HG03196 (cell line): Measurements from ENCODE around the gene PRM1.
A peak's percentile ranks its signal among the peaks of the same experiment; 100 is the strongest.

Source experiments
- ATAC-seq: cut with Tn5 transposase; IDR thresholded peaks from one replicate; pipeline ENCODE4 v1.9.1; 2021; ENCODE audit not compliant: unreplicated experiment

Gene PRM1

DNA sequence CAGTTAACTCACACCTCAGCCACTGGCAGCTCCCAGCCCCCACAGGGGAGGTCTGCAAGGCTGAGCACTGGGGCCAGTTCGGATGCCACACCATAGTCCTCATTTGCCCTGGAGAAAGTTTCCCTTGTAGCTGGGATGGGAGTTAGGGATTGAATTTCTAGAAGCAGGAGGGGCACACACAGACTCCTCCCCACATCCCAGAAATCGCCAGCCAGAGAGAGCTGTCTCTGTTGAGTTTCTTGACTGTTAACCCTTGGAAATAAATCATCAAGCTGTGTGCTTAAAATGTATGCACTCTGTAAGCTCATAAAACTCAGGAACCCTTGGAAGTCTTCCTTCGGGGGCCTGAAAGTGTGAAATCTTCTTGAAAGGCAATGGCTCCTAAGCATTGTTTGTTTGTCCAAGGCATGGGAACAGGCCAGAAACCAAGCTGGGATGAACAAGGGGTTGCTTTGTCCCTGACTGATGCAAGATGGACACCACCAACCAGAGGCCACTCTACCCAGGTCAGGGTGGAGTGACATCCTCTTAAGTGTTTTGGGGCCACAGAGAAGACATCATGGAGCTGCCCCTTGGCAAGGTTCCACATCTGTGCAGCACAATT lies 7.3 kb downstream of the PRM1 start:
- no peak for ATAC-seq

DNA sequence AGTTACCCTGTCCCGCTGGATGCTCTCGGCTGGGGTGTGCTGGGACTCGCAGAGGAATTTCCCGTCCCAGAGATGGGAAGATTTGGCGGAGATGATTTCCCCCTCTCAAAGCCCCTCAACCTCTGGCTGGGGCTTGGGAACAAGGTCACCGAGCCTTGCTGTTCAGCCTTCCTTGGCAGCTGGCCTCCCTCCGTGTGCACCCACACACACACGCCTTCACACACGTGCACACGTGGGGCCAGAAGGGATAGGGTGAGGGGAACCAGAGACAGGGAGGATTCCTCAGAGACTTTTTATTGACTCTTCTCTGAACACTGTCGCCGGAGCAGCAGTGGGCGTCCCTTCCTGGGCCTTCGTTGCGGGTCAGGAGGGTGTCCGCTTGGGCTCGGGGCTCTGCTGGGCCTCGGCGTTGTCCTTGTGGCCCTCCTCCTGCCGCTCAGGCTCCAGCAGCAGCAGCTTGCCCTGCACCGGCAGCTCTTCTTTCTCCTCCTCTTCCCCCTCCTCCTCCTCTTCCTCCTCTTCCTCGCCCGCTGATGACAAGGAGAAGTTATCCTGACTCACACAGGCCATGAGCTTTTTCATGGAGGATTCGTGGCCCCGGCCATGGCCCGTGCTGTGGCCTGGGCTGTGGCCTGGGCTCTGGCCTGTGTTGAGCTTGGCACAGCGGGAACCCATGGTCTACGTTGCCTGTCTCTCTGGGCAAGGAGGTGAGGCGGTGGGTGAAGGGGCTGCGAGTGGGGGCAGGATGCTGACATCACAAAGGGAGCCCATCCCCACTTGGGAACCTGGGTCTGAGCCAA lies 8.0 kb downstream of the PRM1 start, which contains the start of gene PRM3:
Gene PRM3, minus strand, starts transcription at position 709 of the 800 bp plus-strand sequence. Its CDS starts 34 bp downstream, at position 675.
- ATAC-seq = no peak

GRCh38 chr16:11272484-11272883 lies 8.6 kb downstream of the PRM1 start:
- no peak for ATAC-seq

DNA sequence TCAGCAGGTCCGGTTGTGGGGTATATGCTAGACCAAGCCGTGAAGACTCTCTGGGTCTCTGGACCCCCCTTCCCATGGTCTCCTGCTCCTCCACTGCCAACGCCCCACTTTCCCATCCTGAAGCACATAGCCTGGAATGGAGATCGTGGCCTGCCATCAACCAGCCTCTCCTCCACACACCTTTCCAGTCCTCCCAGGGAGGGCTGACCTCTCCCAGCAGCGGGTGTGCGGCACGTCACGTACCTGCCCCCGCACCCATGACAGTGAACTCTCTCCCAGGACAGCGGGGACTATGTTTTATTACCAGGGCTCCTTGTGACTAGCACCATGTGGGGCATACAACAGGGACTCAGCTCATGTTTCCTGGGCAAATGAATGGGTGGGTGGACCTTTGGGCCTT lies 9.5 kb downstream of the PRM1 start:
- no peak for ATAC-seq

GRCh38 chr16:11270602-11271162 lies 10.4 kb downstream of the PRM1 start:
- no peak for ATAC-seq

GRCh38 chr16:11268921-11269375 lies 12.2 kb downstream of the PRM1 start, which contains the start of gene TNP2:
TNP2 (minus strand) TSS chr16:11269325; CDS start chr16:11269262, 63 bp downstream.
- ATAC-seq = no peak

DNA sequence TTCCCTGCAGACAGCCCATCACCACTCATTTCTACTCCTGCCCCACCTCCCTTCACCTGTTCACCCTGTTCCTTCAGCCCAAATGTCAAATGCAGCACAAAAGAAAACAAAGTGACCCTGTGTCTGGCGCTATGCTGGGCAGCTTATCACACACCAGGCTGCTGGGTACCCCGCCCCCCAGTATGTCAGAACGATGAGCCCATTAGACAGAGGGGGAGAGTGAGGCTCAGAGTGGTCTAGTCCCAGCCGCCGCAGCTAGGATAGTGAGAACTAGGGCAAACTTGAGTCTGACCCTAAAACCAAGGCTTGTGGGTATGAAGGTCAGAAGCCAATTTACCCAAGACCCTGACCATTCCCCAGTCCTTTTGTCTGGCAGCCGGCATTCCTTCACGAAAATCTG lies 16.0 kb downstream of the PRM1 start:
- ATAC-seq = no peak

DNA sequence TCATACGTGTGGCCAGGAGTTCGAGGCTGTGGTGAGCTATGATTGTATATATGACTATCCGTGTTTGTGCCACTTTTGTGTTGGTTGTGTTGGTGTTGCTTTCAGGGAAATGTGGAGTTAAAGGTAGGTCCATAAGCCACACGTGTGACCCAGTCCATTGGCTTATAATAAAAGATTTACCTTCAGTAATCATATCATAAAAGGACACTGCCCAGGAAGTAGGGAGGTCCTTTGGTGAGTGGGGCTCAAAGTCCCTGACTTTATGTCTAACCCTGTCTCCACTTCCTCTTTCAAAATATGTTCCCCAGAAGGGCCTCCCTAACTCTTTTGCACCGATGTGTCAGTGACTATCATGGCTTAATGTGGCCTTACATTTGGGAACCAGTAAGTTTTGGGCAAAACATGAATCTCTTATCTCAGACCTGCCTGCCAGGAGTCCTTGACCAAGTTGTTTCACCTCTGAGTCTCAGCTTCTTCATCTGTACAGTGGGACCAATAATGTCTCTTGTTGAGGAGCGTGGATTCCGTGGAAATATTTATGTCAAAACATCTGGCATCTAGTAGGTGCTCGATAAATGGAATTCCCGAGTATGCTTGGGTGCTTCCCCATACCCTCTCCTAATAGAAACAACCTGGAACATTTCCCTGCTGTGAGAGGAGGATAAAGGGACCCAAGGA lies 16.8 kb downstream of the PRM1 start:
- no peak for ATAC-seq

GRCh38 chr16:11263737-11264136 lies 17.4 kb downstream of the PRM1 start:
- no peak for ATAC-seq

- no peak for ATAC-seq
These were observed 18.2 kb downstream of the PRM1 start for GRCh38 chr16:11262915-11263314.

DNA sequence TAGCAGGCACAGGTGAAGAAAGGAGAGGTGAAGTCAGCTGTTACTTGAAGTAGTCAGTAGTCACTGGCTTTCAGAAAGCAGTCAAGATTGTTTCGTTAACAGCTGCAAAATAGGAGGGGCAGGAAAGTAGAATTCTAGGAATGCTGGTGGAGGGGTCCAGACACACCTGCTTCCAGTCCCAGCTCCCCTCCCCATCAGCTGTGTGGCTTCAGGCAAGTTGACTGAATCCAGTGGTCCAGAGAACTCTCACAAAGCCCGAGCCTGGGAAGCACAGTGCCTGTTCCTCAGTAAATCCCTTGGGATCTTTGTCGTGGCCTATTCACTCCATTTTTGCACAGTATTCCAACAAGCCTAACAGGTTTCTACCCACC lies 20.5 kb downstream of the PRM1 start:
- no peak for ATAC-seq

DNA sequence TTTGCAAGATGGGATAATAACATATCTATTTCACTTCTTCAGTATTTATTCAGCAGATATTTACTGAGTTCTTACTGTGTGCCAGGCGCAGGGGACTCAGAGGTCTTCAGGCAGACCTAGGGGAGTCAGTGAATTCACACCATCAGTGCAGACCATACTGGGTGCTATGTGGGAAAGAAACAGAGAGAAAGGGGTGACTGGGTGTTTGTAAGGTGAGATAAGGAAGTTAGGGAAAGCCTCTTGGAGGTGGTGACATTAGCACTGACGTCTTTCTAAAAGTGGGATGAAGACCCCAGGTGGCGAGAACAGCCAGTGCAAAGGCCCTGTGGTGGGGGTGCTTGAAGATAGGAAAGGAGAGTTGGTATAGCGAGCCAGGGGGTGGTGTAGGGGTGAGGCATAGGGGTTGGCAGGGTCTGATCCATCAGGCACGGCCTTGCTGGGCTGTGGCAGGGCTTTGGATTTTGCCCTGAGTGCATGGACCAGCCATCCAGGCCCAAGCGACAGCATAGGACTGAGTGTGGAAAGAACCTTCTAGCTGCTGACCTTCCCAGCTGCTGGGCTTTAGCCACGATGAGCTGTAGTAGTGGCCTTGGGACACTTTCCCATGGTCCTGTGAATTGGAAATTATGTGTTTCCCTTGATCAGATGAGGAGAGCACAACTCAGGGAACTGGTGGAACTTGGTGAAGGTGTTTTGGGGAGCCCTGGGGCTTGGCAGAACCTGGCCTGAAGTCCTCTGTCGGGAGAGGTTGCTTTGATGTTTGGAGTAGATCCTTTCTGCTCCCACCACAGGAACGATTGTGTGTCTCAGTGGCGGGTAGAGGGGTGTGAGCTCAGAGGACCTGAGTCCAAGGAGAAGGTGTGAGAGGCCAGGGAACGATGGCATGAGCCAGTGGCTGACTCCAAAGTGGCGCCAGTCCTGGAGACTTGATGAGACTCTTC lies 21.2 kb downstream of the PRM1 start:
- ATAC-seq = no peak

DNA sequence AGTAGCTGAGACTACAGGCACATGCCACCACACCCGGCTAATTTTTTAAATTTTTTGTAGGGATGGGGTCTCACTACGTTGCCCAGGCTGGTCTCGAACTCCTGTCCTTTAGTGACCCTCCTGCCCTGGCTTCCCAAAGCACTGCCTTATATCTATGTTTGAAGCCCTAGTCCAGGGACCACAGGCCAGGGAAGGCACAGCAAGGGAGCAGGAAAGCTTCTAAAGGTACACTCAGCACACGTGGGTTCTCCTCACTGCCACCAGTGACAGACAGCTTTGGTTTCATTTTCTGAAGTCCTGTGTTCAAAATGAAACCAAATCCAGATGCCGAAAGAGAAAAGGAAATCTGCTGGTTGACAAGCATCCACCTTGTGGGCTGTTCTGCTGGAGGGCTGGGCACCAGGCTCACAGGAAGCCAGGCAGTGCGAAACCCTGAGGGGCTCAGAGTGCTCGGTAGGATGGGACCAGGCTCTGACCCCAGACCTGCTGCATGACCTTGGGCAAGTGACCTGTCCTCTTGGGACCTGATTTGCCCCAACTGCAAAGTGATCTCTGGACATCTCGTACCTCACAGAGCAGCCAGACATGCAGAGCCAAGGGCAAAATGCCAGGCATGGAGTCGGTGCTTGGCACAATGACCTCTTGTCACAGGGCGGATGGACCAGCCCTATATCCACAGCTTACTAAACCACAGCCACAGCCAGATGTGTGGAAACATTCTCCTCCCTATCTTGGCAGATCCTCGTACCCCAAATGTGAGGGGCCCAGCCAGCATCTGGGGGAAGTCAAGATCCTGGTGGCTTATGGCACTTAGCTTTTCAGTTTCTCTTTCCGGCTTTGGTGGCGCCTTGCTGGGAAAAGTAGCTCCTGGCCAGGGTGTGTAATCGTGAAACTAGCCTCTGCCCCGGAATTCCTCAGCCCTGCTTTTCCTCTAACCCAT lies 22.3 kb downstream of the PRM1 start:
- no peak for ATAC-seq

DNA sequence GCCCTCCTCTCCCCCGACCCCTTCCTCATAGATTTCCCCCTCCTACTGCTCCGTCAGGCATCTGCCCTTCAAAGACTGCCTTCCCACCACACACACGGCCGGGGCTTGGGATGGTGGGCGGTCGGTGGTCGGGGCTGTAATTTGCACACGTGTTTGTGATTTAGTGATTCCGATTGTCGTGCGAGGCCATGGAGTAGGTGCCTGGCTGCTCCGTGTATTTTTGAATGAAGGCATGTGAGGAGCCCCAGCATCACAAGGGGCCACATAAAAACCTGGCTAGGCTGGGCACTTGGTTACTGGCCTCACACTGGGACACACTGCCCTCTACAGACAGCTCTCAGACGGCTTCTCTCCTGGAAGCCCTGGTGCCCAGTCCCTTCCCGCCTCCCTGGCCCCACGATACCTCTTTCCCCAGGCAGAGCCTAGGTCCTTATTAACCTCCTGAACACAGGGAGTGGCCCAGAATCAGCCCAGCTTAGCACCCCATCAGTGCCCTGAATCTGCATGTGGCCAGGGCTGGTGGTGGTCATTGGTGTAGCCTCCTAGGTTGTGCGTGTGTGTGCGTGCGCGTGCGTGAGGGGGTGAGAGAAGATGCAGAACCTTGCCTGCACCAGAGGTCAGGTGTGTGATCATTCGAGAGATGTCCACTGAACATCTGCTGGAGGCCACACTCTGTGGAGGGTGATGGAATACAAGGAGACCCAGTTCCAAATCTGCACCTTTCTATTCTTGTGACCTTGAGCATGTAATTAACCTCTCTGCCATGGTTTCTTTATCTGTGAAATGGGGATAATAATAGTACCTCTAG lies 23.8 kb downstream of the PRM1 start:
- ATAC-seq = no peak

DNA sequence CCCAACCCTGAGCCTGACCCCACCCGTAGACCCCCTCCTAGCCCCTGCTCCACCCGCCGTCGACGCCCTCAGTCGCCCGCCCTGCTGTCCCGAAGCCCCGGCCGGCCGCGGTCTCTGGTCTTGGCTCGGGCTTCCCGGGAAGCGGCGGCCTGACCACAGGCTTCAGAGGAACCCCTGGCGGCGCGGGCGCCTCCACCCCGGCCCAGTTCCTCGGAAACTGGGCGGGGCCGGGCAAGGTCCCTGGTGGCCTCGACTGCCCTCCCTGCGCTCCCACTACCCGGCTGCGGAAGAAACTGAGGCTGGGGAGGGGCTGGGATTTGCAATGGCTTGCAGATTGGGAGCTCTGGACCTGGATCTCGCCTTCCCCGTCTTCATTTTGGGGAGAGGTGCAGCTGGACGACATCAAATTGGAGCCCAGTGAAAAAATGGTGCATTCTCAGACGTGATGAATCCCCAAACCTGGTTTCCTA lies 24.4 kb downstream of the PRM1 start:
- ATAC-seq = no peak

- peak; percentile 45 for ATAC-seq
These were observed 25.1 kb downstream of the PRM1 start, which contains the start of gene SOCS1 for GRCh38 chr16:11255737-11256660. SOCS1 (minus strand) TSS chr16:11256204; CDS start chr16:11255478, 726 bp downstream.
